WTC11 (cell line): Measurements from ENCODE around the gene C1QTNF1. TPM values are rescaled to one million over a fixed set of nuclear protein-coding genes. Genes with fewer than 3 reads are reported as not detected.

Experiments used
- ATAC-seq: fragments of 200-7000 bp; cut with Tn5 transposase; 2 replicates; pipeline ENCODE4 v1.10.0; 2021; ENCODE audit warnings: mild to moderate bottlenecking, moderate library complexity
- CTCF ChIA-PET: fragments of 300-600 bp; sonication (Branson Sonifier 250); formaldehyde crosslinking; loops from one replicate; lab custom pipeline; 2021; ENCODE audit warnings: antibody characterized with exemption; lab: Charles Lee
- POLR2A ChIA-PET: fragments of 350-600 bp; sonication (Branson Sonifier 250); formaldehyde crosslinking; loops from one replicate; lab custom pipeline; 2021; ENCODE audit warnings: antibody characterized with exemption; lab: Charles Lee
- DNase-seq: peaks from one replicate; pipeline ENCODE4 v3.0.0; 2021; ENCODE audit warnings: low spot score
- H3K27ac Mint-ChIP-seq: 2 replicates; pipeline ENCODE4 v1.8.0; 2021; ENCODE audit warnings: mixed read lengths
- H3K27me3 Mint-ChIP-seq: 2 replicates; pipeline ENCODE4 v1.8.0; 2021; ENCODE audit warnings: low read depth, mild to moderate bottlenecking, moderate library complexity, mixed read lengths
- H3K36me3 Mint-ChIP-seq: 2 replicates; pipeline ENCODE4 v1.8.0; 2021; ENCODE audit warnings: mixed read lengths
- H3K4me1 Mint-ChIP-seq: 2 replicates; pipeline ENCODE4 v1.8.0; 2022; ENCODE audit warnings: mixed read lengths
- H3K4me3 Mint-ChIP-seq: 2 replicates; pipeline ENCODE4 v1.8.0; 2021; ENCODE audit warnings: mild to moderate bottlenecking, moderate library complexity, mixed read lengths
- H3K9me3 Mint-ChIP-seq: 2 replicates; pipeline ENCODE4 v1.8.0; 2021; ENCODE audit warnings: mixed read lengths
- AFF4 ChIP-seq: sonication (generic); formaldehyde crosslinking; IDR thresholded peaks from 2 replicates; pipeline ENCODE4 v1.8.1; 2023; ENCODE audit warnings: mild to moderate bottlenecking, missing genetic modification reagents, borderline replicate concordance
- ARID4B ChIP-seq: sonication (generic); formaldehyde crosslinking; IDR thresholded peaks from 2 replicates; pipeline ENCODE4 v1.8.0; 2023; ENCODE audit warnings: missing genetic modification reagents, mild to moderate bottlenecking, borderline replicate concordance
- ATF2 ChIP-seq: sonication (generic); formaldehyde crosslinking; IDR thresholded peaks from 2 replicates; pipeline ENCODE4 v1.8.1; 2022; ENCODE audit warnings: low read depth, missing genetic modification reagents, borderline replicate concordance
- CBFB ChIP-seq: sonication (generic); formaldehyde crosslinking; IDR thresholded peaks from 2 replicates; pipeline ENCODE4 v1.8.1; 2022; ENCODE audit warnings: mild to moderate bottlenecking, low read depth, missing genetic modification reagents
- MXD4 ChIP-seq: fragments of 250-450 bp; sonication (Bioruptor Pico); IDR thresholded peaks from 2 replicates; pipeline ENCODE4 v1.8.0; 2021; ENCODE audit warnings: mild to moderate bottlenecking, moderate library complexity, borderline replicate concordance
- MYBL2 ChIP-seq: sonication (generic); formaldehyde crosslinking; IDR thresholded peaks from 2 replicates; pipeline ENCODE4 v1.8.1; 2023; ENCODE audit warnings: mild to moderate bottlenecking, moderate library complexity, missing genetic modification reagents
- SMAD4 ChIP-seq: sonication (generic); formaldehyde crosslinking; IDR thresholded peaks from 2 replicates; pipeline ENCODE4 v1.8.0; 2022; ENCODE audit warnings: mild to moderate bottlenecking, missing genetic modification reagents
- TP53 ChIP-seq: sonication (generic); formaldehyde crosslinking; IDR thresholded peaks from 2 replicates; pipeline ENCODE4 v1.8.1; 2023; ENCODE audit warnings: mild to moderate bottlenecking, missing genetic modification reagents
- ZNF121 ChIP-seq: sonication (generic); formaldehyde crosslinking; IDR thresholded peaks from 2 replicates; pipeline ENCODE4 v1.8.0; 2023; ENCODE audit warnings: missing genetic modification reagents
- ZNF317 ChIP-seq: sonication (generic); formaldehyde crosslinking; IDR thresholded peaks from 2 replicates; pipeline ENCODE4 v1.8.1; 2023; ENCODE audit warnings: low read depth, mild to moderate bottlenecking, moderate library complexity, missing genetic modification reagents, borderline replicate concordance
- ZNF396 ChIP-seq: fragments of 250-450 bp; sonication (Bioruptor Pico); IDR thresholded peaks from 2 replicates; pipeline ENCODE4 v1.8.0; 2021; ENCODE audit warnings: mild to moderate bottlenecking, moderate library complexity, borderline replicate concordance
- ZNF532 ChIP-seq: fragments of 250-450 bp; sonication (Bioruptor Pico); IDR thresholded peaks from 2 replicates; pipeline ENCODE4 v1.9.0; 2021; ENCODE audit warnings: mild to moderate bottlenecking, borderline replicate concordance
- ZNF671 ChIP-seq: fragments of 250-450 bp; sonication (Bioruptor Pico); IDR thresholded peaks from 2 replicates; pipeline ENCODE4 v1.8.0; 2021; ENCODE audit warnings: mild to moderate bottlenecking
- total RNA-seq: library from RNA; stranded (reverse); gene quantifications from 3 replicates; pipeline ENCODE4 v1.2.3, GENCODE V29; 2021
- TF ChIP-seq, protein P1 (sequence below): sonication (generic); formaldehyde crosslinking; IDR thresholded peaks from 2 replicates; pipeline ENCODE4 v1.8.0; 2022; ENCODE audit warnings: mild to moderate bottlenecking, missing genetic modification reagents
- TF ChIP-seq, protein P2 (sequence below): sonication (generic); formaldehyde crosslinking; IDR thresholded peaks from 2 replicates; pipeline ENCODE4 v1.8.0; 2022; ENCODE audit warnings: mild to moderate bottlenecking, missing genetic modification reagents
- TF ChIP-seq, protein P3 (sequence below): sonication (generic); formaldehyde crosslinking; IDR thresholded peaks from 2 replicates; pipeline ENCODE4 v1.8.1; 2023; ENCODE audit warnings: mild to moderate bottlenecking, missing genetic modification reagents, moderate library complexity

C1QTNF1 gene
- total RNA-seq, 1 experiment from 2014 or later = 1.7 TPM

- peaks cover 2% of the 10 kb centered on the region for H3K4me1 Mint-ChIP-seq
- H3K27ac Mint-ChIP-seq = no peak overlapping the region
- ChIA-PET CTCF (no interaction called here), POLR2A (no interaction called here)
- TF ChIP-seq ZNF121 (CRISPR knock-in tag) (no peak), ATF2 (CRISPR knock-in tag) (no peak), TP53 (no peak), MXD4 (no peak), SMAD4 (no peak), AFF4 (no peak), ZNF317 (CRISPR knock-in tag) (no peak), MYBL2 (CRISPR knock-in tag) (no peak)
- TF ChIP-seq, protein P1, sequence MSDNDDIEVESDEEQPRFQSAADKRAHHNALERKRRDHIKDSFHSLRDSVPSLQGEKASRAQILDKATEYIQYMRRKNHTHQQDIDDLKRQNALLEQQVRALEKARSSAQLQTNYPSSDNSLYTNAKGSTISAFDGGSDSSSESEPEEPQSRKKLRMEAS (CRISPR knock-in tag) = no peak
- TF ChIP-seq, protein P2, sequence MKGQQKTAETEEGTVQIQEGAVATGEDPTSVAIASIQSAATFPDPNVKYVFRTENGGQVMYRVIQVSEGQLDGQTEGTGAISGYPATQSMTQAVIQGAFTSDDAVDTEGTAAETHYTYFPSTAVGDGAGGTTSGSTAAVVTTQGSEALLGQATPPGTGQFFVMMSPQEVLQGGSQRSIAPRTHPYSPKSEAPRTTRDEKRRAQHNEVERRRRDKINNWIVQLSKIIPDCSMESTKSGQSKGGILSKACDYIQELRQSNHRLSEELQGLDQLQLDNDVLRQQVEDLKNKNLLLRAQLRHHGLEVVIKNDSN (CRISPR knock-in tag) = no peak
- no peak for DNase-seq
- no peaks in the 10 kb centered on the region for H3K9me3 Mint-ChIP-seq
- ATAC-seq = no peak
- peaks cover 22% of the 10 kb centered on the region for H3K36me3 Mint-ChIP-seq
- no peak overlapping the region for H3K4me3 Mint-ChIP-seq
- peaks cover 3% of the 10 kb centered on the region; the same call in 1 of the 2 replicates for H3K27me3 Mint-ChIP-seq
Measured at GRCh38 chr17:78991906-78992532, 31.9 kb upstream of the C1QTNF1 start.

DNA sequence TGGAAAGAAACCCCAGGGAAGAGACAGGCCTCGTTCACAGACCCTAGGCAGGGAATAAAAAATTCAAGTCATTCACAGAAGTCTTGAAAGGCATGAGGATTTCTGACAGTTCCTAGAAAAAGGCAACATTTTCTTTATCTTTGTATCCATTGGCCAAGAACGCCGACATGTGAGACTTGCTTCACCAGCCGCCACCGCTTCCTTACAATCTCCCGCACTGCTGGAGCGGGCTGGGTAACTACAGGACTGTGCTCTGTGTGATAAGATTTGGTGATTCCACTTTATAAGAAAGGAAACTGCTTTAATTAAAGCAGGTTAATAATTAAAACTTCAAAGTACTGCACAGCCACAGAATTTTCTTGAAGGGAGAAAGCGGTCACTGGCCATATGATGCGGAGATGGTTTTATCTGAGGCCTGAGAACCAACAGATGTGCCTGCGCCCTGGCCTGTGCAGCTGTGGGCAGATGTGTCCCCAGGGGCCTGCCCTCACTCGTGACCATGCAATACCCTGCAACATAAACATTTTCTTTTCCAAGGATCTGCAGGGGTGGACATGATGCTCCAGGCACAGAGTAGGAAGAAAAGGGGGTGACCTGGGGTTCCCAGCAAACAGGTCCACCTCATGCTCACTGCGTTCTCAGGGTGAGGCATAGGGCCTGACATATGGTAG is 31.3 kb upstream of the C1QTNF1 start:
- ChIA-PET POLR2A (no interaction called here), CTCF (interaction anchor here (0.7 to 0.9 kb wide), 2 partner anchors 13 to 14 kb away, joined by 3 to 4 read pairs; partner anchors contain the start of gene LGALS3BP)
- no peak overlapping the region for H3K27ac Mint-ChIP-seq
- no peaks in the 10 kb centered on the region for H3K4me1 Mint-ChIP-seq
- no peak for ATAC-seq
- H3K4me3 Mint-ChIP-seq = no peak overlapping the region
- no peaks in the 10 kb centered on the region for H3K9me3 Mint-ChIP-seq
- H3K27me3 Mint-ChIP-seq = peaks cover 5% of the 10 kb centered on the region; the same call in 1 of the 2 replicates
- peaks cover 24% of the 10 kb centered on the region for H3K36me3 Mint-ChIP-seq
- no peak for DNase-seq
- TF ChIP-seq ARID4B (CRISPR knock-in tag) = no peak
- no peak for TF ChIP-seq ZNF532
- TF ChIP-seq ZNF396 (CRISPR knock-in tag) = no peak
- no peak for TF ChIP-seq ZNF671 (CRISPR knock-in tag)
- TF ChIP-seq ZNF121 (CRISPR knock-in tag) = no peak
- no peak for TF ChIP-seq CBFB (CRISPR knock-in tag)
- TF ChIP-seq, protein P3, sequence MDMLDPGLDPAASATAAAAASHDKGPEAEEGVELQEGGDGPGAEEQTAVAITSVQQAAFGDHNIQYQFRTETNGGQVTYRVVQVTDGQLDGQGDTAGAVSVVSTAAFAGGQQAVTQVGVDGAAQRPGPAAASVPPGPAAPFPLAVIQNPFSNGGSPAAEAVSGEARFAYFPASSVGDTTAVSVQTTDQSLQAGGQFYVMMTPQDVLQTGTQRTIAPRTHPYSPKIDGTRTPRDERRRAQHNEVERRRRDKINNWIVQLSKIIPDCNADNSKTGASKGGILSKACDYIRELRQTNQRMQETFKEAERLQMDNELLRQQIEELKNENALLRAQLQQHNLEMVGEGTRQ (CRISPR knock-in tag) = no peak
